Activated naive CD4-positive, alpha-beta T cell treated with anti-CD3 and anti-CD28 coated beads, Interleukin-2, amount 50 U/mL, for 16 hours (primary cell): ENCODE results near the gene SOD1.
A peak's percentile ranks its signal among the peaks of the same experiment; 100 is the strongest.
"Not testable (repeated sequence)": the region's sequence is repeated elsewhere in the genome, so short reads cannot be mapped to it uniquely, and the experiment has no call there.

Source experiments
- DNase-seq: peaks from one replicate; pipeline ENCODE4 v3.0.0-alpha.2; 2020

Gene SOD1

GRCh38 chr21:31659536-31660258, at the start of gene SOD1:
TSS of gene SOD1 (plus strand) at chr21:31659693. CDS start at chr21:31659770, 77 bp downstream.
- peak; percentile 97 for DNase-seq

- no peak for DNase-seq
Observed at GRCh38 chr21:31611445-31611844, 48.0 kb upstream of the SOD1 start.

GRCh38 chr21:31612894-31613785, 46.4 kb upstream of the SOD1 start:
- no peak for DNase-seq

- DNase-seq = no peak
Observed at GRCh38 chr21:31614705-31615104, 44.8 kb upstream of the SOD1 start.

- DNase-seq = no peak
Observed at GRCh38 chr21:31616216-31616615, 43.3 kb upstream of the SOD1 start.

- no peak for DNase-seq
Observed at GRCh38 chr21:31618696-31619430, 40.6 kb upstream of the SOD1 start.

GRCh38 chr21:31622397-31622796, 37.1 kb upstream of the SOD1 start:
- DNase-seq = no peak

- DNase-seq = no peak
Observed at GRCh38 chr21:31623664-31624063, 35.8 kb upstream of the SOD1 start.

- DNase-seq = no peak
Observed at GRCh38 chr21:31624181-31624580, 35.3 kb upstream of the SOD1 start.

GRCh38 chr21:31624961-31625491, 34.5 kb upstream of the SOD1 start:
- DNase-seq = no peak

- no peak for DNase-seq
Observed at GRCh38 chr21:31629972-31630711, 29.4 kb upstream of the SOD1 start.

- DNase-seq = not testable (repeated sequence)
Observed at GRCh38 chr21:31631881-31632280, 27.6 kb upstream of the SOD1 start.

GRCh38 chr21:31634993-31635392, 24.5 kb upstream of the SOD1 start:
- DNase-seq = no peak

GRCh38 chr21:31636874-31637273, 22.6 kb upstream of the SOD1 start:
- no peak for DNase-seq

- DNase-seq = no peak
Observed at GRCh38 chr21:31641416-31641922, 18.0 kb upstream of the SOD1 start.

GRCh38 chr21:31644643-31645042, 14.8 kb upstream of the SOD1 start:
- no peak for DNase-seq

- DNase-seq = no peak
Observed at GRCh38 chr21:31647650-31648049, 11.8 kb upstream of the SOD1 start.

- no peak for DNase-seq
Observed at GRCh38 chr21:31650930-31651329, 8.6 kb upstream of the SOD1 start.

GRCh38 chr21:31651491-31651890, 8.0 kb upstream of the SOD1 start:
- not testable (repeated sequence) for DNase-seq

- no peak for DNase-seq
Observed at GRCh38 chr21:31654340-31654739, 5.2 kb upstream of the SOD1 start.

- not testable (repeated sequence) for DNase-seq
Observed at GRCh38 chr21:31654821-31655580, 4.5 kb upstream of the SOD1 start.
